GM13977 (cell line): ENCODE measurements around the gene FAM78A.

Source experiments
- DNase-seq: peaks from one replicate; pipeline ENCODE4 v3.0.0; 2012; ENCODE audit warnings: low spot score
- CTCF ChIP-seq: IDR thresholded peaks from 2 replicates; pipeline ENCODE4 v1.5.1; 2012; ENCODE audit warnings: mild to moderate bottlenecking, control low read depth; ENCODE audit not compliant: insufficient read depth; ENCODE audit errors: extremely low read depth, missing control alignments
- in situ Hi-C: fragments of 300-500 bp; cut with MboI; formaldehyde crosslinking; loops from one replicate; pipeline ENCODE4 v1.12.0; 2022; ENCODE audit warnings: low sequenced_read_pairs, low pct_unique_long_range_greater_than_20kb, mixed read lengths, inconsistent platforms; ENCODE audit not compliant: unreplicated experiment

FAM78A gene

GRCh38 chr9:131302244-131303075 is 26.1 kb upstream of the FAM78A start:
- in situ Hi-C loops = no loop called here
- TF ChIP-seq CTCF = no peak
- DNase-seq = no peak

GRCh38 chr9:131300444-131300843 is 24.1 kb upstream of the FAM78A start:
- TF ChIP-seq CTCF = no peak
- DNase-seq = no peak
- in situ Hi-C loops = no loop called here

- DNase-seq = no peak
- no peak for TF ChIP-seq CTCF
- in situ Hi-C loops = no loop called here
Measured at GRCh38 chr9:131299961-131300347, 23.6 kb upstream of the FAM78A start.

GRCh38 chr9:131299346-131299960 is 23.1 kb upstream of the FAM78A start:
- no peak for TF ChIP-seq CTCF
- DNase-seq = no peak
- in situ Hi-C loops = no loop called here

GRCh38 chr9:131298816-131299215 is 22.5 kb upstream of the FAM78A start:
- no peak for DNase-seq
- in situ Hi-C loops = no loop called here
- no peak for TF ChIP-seq CTCF

- TF ChIP-seq CTCF = no peak
- in situ Hi-C loops = no loop called here
- DNase-seq = no peak
Measured at GRCh38 chr9:131298341-131298740, 22.0 kb upstream of the FAM78A start.
